Activated gamma-delta T cell (primary cell): ENCODE measurements around the gene FRAS1.

Experiments
- DNase-seq: peaks from one replicate; lab custom pipeline; 2025; lab: John Stamatoyannopoulos, UW

FRAS1 gene

DNA sequence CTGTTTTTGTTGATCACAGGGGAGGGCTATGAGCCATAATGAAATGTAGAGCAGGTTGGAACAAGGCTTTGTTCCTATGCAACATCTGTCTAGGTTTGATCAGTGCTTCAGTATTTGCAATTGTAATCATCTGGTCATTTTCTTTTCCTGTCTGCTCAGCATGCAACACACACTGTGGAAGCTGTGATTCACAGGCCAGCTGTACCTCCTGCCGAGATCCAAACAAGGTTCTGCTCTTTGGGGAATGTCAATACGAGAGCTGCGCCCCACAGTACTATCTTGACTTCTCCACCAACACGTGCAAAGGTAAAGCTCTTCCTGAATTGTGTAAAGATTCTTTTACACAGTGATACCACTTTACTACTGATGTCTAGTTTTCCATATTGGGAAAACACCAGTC, 312.6 kb downstream of the FRAS1 start:
- no peak for DNase-seq

DNA sequence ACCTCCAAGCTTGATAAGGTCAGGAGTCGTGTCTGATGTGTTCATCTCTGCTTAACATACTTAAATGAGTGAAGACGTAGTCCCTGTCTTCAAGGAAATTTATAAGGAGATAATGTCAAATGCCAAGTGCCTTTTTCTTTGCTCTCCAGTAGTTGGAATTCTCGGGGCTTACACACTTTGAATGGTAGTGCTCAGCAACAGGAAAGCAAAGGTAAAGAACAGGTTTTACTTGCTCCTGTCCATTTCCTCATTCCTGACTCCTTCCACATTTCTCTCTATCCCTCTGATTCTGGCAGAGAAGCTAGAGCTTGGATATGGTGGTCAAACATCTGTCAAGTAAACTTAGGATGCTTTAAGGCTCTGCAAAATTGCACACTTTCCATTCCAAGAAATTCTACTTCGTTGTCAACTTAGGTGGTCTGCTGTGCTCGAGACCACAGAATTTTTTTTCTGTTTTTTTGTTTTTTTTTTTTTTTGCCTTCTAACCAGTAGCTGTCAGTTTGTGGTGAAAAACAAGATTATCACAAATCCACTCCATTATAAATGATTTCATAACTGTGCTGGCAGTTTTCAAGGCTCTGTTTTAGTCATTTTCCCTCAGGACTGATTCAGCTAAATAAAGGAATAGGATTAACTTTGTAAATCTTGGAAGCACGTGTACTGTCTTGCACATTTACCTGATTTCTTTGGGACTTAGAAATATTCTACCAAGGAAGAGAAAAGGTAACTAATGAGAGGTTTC, 313.7 kb downstream of the FRAS1 start:
- DNase-seq: no peak

DNA sequence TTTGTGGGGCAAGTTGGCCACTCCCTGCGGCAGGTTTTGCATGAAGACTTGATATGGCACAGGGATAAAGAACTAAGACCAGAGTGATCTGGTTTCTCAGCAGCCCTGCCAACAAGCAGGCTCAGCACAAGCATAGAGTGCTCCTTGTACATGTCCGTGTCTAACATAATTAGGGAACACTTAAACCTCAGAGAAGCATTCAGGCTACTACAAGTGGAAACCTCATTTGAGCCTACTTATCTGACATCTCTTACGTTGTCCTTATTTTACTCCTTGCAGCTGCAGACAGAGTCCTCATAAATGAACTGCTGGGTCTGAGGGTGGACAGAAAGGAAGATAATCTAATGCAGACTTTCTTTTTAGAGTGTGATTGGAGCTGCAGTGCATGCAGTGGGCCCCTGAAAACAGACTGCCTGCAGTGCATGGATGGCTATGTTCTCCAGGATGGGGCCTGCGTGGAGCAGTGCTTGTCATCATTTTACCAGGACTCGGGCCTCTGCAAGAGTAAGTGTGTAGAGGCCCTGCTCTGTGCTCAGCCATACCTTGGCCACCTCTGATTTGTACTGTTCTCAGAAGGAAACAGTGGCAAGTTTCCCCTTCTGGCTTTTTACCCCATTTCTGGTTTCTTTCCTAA, 315.3 kb downstream of the FRAS1 start:
- DNase-seq: no peak

DNA sequence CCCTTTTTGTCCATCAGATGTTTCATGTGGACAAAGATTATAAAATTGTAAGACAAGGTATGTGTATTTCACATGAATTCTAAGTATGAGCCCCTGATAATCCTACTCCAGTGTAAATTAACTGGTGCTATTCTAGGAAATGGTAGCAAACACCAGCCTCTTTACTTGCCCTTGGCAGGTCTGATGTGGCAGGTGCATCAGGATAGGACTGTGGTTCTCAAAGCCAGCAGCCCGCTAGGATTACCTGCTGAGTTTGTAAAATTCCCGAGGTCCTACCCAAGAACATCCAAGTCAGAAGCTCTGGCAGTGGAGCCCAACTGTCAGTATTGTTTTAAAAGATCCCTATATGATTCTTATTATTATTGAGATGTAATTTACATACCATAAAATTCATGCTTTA, 320.4 kb downstream of the FRAS1 start:
- DNase-seq: no peak

DNA sequence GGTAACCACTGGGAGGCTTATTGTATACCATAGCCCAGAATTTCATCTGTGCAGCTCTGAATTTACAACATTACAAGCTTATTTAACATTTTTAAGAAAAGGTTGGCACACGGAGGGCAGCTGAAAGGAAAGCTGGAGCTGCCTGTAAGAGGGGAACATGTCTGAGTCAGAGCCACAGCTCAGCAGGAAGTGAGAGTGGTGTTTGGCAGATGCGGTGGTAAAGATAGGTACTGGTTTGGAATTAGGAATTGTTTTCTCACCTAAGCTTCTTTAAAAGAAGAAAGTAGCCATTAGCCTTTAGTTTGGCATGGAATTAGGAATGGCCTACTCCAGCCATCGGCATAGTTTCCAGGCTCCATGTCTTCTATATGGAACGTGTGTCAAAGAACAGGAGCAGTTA, 321.9 kb downstream of the FRAS1 start:
- no peak for DNase-seq

DNA sequence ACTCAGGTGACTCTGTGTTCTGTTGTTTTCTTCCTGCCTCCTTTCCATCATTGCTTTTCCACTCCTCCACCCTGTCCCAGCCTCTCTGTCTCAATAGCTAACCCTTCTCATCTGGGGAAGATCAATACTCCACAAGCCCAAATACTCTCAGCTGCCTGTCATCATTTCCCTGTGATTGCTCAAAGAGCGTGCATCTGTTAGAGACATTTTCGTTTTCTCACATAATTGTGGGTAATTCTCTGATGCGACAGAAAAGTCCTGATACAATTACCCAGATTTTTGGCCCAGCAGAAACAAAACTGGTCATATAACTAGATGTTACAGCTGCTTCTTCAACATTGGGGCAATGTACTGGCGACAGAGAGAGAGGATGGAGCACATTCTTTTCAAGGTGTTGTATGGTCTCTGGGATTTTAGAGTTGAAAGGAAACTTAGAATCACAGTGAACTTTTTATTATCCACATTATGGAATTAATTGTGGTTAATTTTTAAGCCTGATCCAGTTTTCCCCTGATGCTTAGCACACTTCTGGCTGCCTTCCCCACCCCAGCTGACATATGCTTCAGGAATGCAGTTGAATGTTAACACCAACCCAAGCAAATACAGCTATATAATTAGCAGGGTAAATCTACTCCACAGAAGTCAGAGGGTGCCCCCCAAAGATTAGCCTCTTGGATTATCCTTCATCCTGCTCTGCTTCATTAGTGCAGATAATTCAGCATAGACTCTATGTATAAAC, 323.0 kb downstream of the FRAS1 start:
- DNase-seq: no peak

DNA sequence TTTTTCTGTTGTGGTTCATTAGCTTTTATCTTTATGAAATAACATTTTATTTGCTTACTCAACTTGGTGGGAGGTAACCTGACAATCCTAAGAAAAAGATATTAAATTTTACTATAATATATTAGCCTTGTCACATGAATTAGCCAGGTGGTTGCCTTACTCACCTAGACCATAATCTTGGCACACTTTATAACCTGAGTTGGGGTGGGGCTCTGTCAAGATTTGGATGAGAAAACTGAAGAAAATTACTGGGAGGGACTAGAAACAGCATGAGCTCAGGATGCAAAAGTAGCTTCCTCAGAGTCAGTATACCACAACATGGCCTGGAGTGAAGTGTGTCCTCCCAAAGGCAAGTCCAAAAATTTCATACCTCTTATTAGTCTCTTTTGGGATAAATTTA, 329.6 kb downstream of the FRAS1 start:
- DNase-seq: no peak

DNA sequence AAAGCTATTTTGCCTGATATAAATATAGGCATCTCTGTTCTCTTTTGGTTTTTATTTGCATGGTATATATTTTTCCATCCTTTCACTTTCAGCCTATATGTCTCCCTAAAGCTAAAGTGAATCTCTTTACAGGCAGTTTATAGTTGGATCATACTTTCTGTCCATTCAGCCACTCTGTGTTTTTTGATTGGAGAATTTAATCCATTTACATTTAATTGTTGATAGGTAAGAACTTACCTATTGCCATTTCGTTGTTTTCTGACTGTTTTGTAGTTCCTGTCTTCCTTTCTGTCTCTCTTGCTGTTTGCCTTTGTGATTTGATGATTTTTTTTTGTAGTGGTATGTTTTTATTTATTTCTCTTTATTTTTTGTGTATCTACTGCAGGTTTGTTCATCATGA, 338.5 kb downstream of the FRAS1 start:
- no peak for DNase-seq

DNA sequence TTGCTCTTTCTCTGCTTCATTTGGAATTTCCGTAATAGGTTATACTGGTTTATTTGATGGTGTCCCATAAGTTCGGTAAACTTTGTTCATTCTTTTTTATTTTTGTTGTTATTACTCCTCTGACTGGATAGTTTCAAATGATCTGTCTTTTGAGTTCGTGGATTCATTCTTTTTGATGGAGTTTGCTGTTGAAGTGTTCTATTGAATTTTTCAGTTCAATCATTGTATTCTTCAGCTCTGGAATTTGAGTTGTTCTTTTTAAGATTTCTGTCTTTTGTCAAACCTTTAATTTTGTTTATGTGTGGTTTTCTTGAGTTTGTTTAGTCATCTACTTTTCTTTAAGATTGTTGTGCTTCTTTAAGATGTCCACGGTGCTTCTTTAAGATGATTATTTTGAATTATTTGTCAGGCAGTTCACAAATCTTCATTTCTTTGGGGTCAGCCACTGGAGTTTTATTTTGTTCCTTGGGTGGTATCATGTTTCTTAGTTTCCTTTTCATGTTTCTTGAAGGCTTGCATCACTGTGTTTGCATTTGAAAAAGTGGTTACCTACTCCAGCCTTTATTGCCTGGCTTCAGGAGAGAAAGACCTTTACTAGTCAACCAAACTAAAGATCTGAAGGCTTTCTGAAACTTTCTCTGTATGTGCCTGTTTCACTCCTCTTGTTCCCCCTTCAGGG, 339.6 kb downstream of the FRAS1 start:
- DNase-seq: no peak

DNA sequence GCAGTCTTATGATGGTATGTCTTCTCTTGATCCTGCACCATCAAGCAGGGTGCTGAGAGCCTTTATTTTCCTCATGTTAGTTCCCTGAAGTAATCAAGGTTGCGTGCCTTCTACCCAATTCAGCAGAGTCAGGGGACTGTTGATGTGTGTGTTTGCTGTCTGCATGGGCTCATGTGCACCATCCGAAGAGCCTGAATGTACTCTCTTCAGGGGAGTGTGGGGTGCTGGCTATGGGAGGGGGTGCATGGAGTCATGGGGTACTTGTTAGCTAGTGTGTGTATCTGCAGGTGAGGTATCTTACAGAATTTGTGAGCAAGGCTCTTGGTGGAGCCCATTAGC, 340.1 kb downstream of the FRAS1 start:
- DNase-seq: no peak

DNA sequence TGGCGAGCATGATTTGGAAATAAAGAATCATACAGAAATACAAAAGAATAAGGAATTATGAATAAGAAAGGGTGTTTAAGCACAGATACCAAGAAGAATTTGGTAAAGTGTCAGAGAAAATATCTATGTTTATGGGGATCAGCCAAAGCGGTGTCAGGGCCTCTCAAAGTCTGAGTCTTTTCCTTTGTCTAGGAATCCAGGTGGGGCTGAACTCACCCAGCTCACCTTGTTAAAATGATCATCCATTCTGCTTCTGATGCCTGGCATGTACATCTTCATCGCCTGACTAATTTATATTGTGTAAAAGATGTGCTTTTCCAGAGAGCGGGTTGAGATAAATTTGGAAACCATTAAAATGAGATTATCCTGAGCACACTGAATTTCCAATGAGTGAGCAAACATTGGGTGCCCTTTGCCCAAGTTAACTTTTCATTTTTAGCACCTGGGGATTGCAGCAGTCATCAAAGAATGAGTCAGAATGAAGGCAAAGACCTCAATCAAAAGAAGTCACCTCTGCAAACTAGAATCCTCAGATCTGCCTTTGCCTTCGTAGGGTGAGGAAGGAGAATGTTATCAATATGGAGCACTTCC, 352.6 kb downstream of the FRAS1 start:
- DNase-seq: no peak

DNA sequence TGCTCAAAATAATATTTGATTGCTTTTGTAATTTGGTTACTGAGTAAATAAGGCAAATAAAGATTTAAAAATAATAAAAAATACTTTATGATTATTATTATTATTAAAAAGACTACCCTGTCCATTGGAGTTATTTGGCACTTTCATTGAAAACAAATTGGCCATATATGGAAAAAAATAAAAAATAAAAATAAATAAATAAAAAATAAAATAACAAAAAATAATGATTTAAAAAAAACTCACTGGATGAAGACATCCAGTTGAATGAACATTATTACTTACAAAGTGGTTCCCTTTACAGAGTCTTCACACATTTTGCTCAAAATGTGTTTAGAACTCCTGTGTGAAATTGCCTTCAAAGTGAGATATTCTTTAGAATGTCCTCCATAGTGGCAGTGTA, 353.1 kb downstream of the FRAS1 start:
- no peak for DNase-seq

DNA sequence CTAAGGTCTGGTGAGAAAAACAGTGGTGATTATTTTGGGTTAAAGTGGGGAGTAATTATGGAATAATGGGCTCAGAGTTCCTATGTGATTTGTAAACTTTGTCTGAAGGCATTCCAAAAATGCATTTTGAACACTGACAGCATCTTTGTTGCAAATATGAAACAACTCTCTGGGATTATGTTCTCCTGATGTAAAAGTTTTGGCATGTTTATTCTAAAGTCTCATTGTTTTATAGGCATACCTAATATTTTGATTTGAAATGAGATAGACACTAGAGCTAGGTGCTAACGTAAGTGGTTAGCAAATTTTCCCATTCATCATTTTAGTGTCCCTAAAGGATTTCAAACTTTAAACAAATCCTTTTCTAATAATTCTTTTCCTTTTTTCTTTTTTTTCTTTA, 353.6 kb downstream of the FRAS1 start:
- no peak for DNase-seq

DNA sequence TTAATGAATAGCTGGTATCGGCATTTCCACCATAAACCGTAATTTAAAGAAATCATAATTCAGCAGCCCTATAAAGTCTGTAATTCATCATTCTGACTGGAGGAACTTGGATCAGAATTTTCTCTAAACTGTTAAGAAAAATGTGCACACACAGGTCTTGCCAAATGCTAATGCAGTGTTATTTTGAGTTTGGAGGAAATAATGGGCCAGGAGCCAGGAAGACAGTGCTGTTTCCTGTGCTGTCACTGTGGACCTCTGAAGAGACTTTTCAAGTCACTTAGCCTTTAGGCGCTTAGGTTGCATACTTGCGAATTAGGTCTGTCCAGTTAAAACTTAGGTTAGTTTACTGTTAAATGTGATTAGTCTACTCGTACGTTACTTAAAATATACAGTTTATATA, 357.0 kb downstream of the FRAS1 start:
- DNase-seq: no peak

DNA sequence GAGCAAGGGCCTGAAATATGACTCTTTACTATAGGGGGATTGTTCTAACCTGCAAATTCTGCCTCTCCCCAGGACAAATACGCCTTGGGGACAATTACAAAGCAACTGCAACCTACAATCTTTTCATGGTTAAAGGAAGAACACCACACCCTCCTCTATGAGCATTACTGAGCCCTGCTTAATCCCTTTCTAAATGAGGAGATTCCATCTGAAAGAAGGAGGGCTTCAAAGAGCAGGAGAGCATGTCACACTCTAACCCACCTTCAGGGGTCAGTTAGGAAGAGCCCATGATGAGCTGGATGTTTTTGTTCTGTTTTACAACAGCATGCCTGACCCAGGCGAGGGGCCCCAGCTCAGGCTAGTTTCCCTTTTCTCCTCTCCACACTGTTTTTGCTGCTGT, 360.5 kb downstream of the FRAS1 start:
- DNase-seq: no peak

DNA sequence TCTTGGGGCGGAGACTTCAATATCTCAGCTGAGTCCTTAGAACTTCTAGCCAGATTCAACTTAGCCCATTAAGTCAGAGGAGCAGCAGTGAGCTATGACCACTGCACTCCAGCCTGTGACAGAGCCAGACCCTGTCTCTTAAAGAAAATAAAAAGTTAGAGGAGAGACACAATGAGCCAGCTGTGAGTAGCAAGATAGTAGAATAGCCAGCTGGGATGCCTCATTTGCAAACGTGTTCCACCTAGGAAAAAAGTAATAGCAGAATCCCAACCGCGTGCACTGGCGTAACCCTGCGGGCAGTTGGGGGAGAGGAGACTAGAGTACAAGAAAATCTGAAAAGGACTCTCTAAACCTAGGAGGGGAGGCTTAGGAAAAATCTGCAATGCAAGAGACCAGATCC, 361.3 kb downstream of the FRAS1 start:
- DNase-seq: no peak

DNA sequence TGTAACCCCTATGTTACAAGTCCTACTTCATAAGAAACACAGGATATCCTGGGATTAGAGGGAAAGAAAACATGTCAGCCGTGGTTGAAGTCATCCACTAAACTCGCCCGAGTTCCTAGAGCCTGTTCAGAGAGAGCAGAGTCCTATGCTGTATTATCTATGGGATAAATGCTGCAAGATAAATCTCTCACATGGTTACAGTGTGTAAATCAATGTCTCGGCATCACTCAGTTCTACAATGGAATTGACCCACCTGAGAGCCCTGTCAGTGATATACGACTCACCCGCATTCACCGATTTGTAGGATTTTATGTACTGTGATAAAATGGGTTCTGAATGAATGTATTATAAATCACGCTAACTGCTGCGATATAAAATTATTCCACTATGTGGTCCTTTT, 366.7 kb downstream of the FRAS1 start:
- DNase-seq: no peak

DNA sequence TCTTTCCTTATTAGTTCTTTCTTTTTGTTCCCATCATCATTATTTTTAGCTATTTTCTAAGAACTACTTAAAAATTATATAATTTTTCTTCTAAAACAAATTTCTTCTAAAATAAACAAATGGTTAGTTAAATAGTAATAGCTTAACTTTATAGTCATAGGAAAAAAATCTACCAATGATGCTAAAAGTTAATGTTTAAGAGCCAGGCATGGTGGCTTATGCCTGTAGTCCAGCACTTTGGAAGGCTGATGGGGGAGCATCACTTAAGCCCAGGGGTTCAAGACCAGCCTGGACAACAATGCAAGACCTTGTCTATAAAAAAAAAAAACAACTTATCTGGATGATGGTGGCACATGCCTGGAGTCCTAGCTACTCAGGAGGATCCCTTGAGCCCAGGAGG, 367.3 kb downstream of the FRAS1 start:
- DNase-seq: no peak

DNA sequence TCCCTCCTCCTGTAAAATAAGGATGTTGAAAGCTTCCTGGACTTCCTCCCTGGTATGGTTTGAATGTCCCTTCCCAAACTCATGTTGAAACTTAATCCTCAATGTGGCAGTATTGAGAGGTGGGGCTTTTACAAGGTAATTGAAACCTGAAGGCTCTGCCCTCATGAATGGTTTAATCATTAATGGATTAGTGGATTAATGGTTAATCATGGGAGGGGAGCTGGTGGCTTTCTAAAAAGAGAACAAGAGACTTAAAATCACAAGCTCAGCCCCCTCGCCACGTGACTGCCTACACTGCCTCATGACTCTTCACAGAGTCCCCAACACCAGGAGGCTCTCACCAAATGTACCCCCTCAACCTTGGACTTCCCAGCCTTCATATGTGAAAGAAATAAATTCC, 369.8 kb downstream of the FRAS1 start:
- DNase-seq: no peak

DNA sequence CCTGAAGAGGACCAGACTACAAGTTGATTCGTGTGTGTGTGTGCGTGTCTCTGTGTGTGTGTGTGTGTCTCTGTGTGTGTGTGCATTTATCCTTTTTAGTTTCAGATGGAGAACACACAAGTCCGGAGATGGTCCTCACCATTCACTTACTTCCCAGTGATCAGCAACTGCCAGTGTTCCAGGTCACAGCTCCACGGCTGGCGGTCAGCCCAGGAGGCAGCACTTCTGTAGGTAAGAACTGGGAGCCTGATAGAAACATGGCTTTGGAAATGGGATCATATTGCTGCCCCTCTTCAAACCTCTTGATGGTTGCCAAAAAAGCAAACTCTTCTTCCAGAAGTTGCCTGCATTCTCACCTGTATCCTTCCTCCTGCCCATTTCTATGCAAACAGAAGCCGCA, 371.9 kb downstream of the FRAS1 start:
- no peak for DNase-seq

DNA sequence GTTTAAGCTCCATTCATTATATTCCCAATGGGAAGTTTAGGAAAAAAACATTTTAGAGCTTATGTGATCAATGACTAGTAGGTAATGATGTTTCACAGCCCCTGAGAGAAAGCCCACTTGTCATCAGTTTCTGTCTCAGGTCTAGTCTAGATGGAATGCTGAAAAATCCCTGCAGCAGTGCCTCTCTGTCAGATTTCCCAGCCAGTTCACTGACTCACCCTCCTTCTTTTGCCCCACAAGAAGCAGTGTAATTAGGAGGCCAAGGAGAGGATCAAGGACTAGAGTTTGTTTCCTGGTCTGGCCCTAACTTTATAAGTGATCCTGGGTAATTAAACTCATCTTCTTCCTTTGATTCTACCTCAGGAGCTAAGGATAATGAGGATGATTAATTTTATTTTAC, 375.8 kb downstream of the FRAS1 start:
- DNase-seq: no peak

DNA sequence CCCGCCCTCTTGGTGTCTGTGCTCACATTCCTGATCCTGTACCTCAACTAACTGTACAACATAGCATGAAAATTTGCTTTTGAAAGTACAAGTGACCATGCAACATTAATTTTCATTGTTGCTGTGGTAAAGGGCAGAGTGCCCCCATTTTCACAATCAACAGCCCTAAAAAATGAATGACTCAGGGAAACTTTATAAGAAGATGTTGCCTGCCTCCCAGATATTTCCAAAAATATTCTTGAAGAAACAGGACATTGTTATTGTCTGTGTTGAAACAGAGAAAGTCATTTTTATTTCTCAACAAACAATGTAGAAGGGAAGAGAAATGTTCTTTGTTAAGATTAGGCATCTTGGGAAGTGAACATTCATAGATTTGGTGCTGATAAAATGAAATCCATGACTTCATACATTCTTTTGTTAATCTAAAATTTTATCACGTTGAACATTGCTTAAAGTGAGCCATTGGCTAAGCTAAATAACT, 380.5 kb downstream of the FRAS1 start:
- DNase-seq: no peak
